SK-N-SH treated with all-trans-retinoic acid at 6 μM for 48 hours (cell line): ENCODE measurements around the gene MAP4K4.

ENCODE experiments used
- ATAC-seq: fragments of 200-7000 bp; cut with Tn5 transposase; 3 replicates; pipeline ENCODE4 v1.9.1; 2020; ENCODE audit warnings: mild to moderate bottlenecking, moderate library complexity
- ARNTL ChIP-seq: fragments of 450-650 bp; formaldehyde crosslinking; IDR thresholded peaks from 2 replicates; pipeline ENCODE4 v1.5.0; 2020; ENCODE audit warnings: low read depth, mild to moderate bottlenecking, moderate library complexity, borderline replicate concordance
- BACH2 ChIP-seq: fragments of 250-450 bp; sonication (Bioruptor Pico); IDR thresholded peaks from 2 replicates; pipeline ENCODE4 v1.9.0; 2021; ENCODE audit warnings: mild to moderate bottlenecking, borderline replicate concordance
- CREB5 ChIP-seq: fragments of 250-450 bp; sonication (Bioruptor Pico); IDR thresholded peaks from 2 replicates; pipeline ENCODE4 v1.5.1; 2020; ENCODE audit warnings: low read depth, mild to moderate bottlenecking, moderate library complexity
- CSDC2 ChIP-seq: fragments of 250-450 bp; sonication (Bioruptor Pico); IDR thresholded peaks from 2 replicates; pipeline ENCODE4 v1.5.0; 2020; ENCODE audit warnings: mild to moderate bottlenecking, moderate library complexity
- ESRRG ChIP-seq: fragments of 250-450 bp; sonication (Bioruptor Pico); IDR thresholded peaks from 2 replicates; pipeline ENCODE4 v1.6.1; 2021; ENCODE audit warnings: mild to moderate bottlenecking
- ISL1 ChIP-seq: fragments of 250-450 bp; sonication (Bioruptor Pico); IDR thresholded peaks from 2 replicates; pipeline ENCODE4 v2.1.2; 2022; ENCODE audit warnings: mild to moderate bottlenecking, moderate library complexity
- OSR1 ChIP-seq: fragments of 250-450 bp; sonication (Bioruptor Pico); IDR thresholded peaks from 2 replicates; pipeline ENCODE4 v1.8.0; 2022; ENCODE audit warnings: moderate library complexity, mild to moderate bottlenecking, inconsistent platforms
- PATZ1 ChIP-seq: fragments of 250-450 bp; sonication (Bioruptor Pico); IDR thresholded peaks from 2 replicates; pipeline ENCODE4 v1.8.0; 2020; ENCODE audit warnings: mild to moderate bottlenecking, moderate library complexity, borderline replicate concordance
- RARB ChIP-seq: fragments of 250-450 bp; sonication (Bioruptor Pico); IDR thresholded peaks from 2 replicates; pipeline ENCODE4 v1.8.0; 2021; ENCODE audit warnings: mild to moderate bottlenecking, moderate library complexity
- SNAI2 ChIP-seq: fragments of 250-450 bp; sonication (Bioruptor Pico); IDR thresholded peaks from 2 replicates; pipeline ENCODE4 v1.5.0; 2020; ENCODE audit warnings: mild to moderate bottlenecking, moderate library complexity
- TOX ChIP-seq: fragments of 250-450 bp; sonication (Bioruptor Pico); IDR thresholded peaks from 2 replicates; pipeline ENCODE4 v1.8.0; 2021; ENCODE audit warnings: mild to moderate bottlenecking, moderate library complexity, borderline replicate concordance
- ZFP3 ChIP-seq: fragments of 250-450 bp; sonication (Bioruptor Pico); IDR thresholded peaks from 2 replicates; pipeline ENCODE4 v1.5.0; 2020; ENCODE audit warnings: mild to moderate bottlenecking, moderate library complexity
- ZFP30 ChIP-seq: fragments of 450-650 bp; formaldehyde crosslinking; IDR thresholded peaks from 2 replicates; pipeline ENCODE4 v1.5.0; 2022; ENCODE audit warnings: mild to moderate bottlenecking, moderate library complexity
- ZNF565 ChIP-seq: fragments of 450-650 bp; formaldehyde crosslinking; conservative IDR thresholded peaks from 2 replicates; pipeline ENCODE4 v1.5.0; 2020; ENCODE audit warnings: low read depth, mild to moderate bottlenecking, moderate library complexity
- ZNF70 ChIP-seq: fragments of 450-650 bp; formaldehyde crosslinking; IDR thresholded peaks from 2 replicates; pipeline ENCODE4 v1.5.0; 2020; ENCODE audit warnings: mild to moderate bottlenecking, moderate library complexity
- ZNF8 ChIP-seq: fragments of 450-650 bp; formaldehyde crosslinking; IDR thresholded peaks from 2 replicates; pipeline ENCODE4 v1.5.0; 2020; ENCODE audit warnings: mild to moderate bottlenecking, moderate library complexity
- TF ChIP-seq, protein P1 (sequence below): fragments of 250-450 bp; sonication (Bioruptor Pico); IDR thresholded peaks from 2 replicates; pipeline ENCODE4 v1.5.0; 2020; ENCODE audit warnings: mild to moderate bottlenecking, moderate library complexity
- TF ChIP-seq, protein P2 (sequence below): fragments of 250-450 bp; sonication (Bioruptor Pico); IDR thresholded peaks from 2 replicates; pipeline ENCODE4 v1.8.0; 2021; ENCODE audit warnings: low read depth, mild to moderate bottlenecking, moderate library complexity, borderline replicate concordance
- TF ChIP-seq, protein P3 (sequence below): fragments of 250-450 bp; sonication (Bioruptor Pico); IDR thresholded peaks from 2 replicates; pipeline ENCODE4 v1.5.1; 2021; ENCODE audit warnings: mild to moderate bottlenecking, moderate library complexity

MAP4K4 gene

GRCh38 chr2:101756266-101756665, 58.8 kb downstream of the MAP4K4 start (continued):
- TF ChIP-seq, protein P1, sequence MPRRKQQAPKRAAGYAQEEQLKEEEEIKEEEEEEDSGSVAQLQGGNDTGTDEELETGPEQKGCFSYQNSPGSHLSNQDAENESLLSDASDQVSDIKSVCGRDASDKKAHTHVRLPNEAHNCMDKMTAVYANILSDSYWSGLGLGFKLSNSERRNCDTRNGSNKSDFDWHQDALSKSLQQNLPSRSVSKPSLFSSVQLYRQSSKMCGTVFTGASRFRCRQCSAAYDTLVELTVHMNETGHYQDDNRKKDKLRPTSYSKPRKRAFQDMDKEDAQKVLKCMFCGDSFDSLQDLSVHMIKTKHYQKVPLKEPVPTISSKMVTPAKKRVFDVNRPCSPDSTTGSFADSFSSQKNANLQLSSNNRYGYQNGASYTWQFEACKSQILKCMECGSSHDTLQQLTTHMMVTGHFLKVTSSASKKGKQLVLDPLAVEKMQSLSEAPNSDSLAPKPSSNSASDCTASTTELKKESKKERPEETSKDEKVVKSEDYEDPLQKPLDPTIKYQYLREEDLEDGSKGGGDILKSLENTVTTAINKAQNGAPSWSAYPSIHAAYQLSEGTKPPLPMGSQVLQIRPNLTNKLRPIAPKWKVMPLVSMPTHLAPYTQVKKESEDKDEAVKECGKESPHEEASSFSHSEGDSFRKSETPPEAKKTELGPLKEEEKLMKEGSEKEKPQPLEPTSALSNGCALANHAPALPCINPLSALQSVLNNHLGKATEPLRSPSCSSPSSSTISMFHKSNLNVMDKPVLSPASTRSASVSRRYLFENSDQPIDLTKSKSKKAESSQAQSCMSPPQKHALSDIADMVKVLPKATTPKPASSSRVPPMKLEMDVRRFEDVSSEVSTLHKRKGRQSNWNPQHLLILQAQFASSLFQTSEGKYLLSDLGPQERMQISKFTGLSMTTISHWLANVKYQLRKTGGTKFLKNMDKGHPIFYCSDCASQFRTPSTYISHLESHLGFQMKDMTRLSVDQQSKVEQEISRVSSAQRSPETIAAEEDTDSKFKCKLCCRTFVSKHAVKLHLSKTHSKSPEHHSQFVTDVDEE (CRISPR knock-in tag) = no peak
- TF ChIP-seq ZNF565 (CRISPR knock-in tag) = no peak

GRCh38 chr2:101758001-101758400, 60.5 kb downstream of the MAP4K4 start:
- no peak for TF ChIP-seq BACH2
- TF ChIP-seq RARB = no peak
- no peak for TF ChIP-seq ESRRG (CRISPR knock-in tag)
- no peak for TF ChIP-seq ISL1
- no peak for TF ChIP-seq SNAI2
- TF ChIP-seq CREB5 (CRISPR knock-in tag) = no peak
- no peak for TF ChIP-seq ZNF70
- no peak for TF ChIP-seq ZFP3 (CRISPR knock-in tag)
- no peak for TF ChIP-seq ZNF565 (CRISPR knock-in tag)
- TF ChIP-seq, protein P2, sequence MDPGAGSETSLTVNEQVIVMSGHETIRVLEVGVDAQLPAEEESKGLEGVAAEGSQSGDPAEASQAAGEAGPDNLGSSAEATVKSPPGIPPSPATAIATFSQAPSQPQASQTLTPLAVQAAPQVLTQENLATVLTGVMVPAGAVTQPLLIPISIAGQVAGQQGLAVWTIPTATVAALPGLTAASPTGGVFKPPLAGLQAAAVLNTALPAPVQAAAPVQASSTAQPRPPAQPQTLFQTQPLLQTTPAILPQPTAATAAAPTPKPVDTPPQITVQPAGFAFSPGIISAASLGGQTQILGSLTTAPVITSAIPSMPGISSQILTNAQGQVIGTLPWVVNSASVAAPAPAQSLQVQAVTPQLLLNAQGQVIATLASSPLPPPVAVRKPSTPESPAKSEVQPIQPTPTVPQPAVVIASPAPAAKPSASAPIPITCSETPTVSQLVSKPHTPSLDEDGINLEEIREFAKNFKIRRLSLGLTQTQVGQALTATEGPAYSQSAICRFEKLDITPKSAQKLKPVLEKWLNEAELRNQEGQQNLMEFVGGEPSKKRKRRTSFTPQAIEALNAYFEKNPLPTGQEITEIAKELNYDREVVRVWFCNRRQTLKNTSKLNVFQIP (CRISPR knock-in tag) = no peak
- TF ChIP-seq PATZ1 (CRISPR knock-in tag) = no peak
- TF ChIP-seq, protein P3, sequence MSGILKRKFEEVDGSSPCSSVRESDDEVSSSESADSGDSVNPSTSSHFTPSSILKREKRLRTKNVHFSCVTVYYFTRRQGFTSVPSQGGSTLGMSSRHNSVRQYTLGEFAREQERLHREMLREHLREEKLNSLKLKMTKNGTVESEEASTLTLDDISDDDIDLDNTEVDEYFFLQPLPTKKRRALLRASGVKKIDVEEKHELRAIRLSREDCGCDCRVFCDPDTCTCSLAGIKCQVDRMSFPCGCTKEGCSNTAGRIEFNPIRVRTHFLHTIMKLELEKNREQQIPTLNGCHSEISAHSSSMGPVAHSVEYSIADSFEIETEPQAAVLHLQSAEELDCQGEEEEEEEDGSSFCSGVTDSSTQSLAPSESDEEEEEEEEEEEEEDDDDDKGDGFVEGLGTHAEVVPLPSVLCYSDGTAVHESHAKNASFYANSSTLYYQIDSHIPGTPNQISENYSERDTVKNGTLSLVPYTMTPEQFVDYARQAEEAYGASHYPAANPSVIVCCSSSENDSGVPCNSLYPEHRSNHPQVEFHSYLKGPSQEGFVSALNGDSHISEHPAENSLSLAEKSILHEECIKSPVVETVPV (CRISPR knock-in tag) = no peak
- peak; percentile 8; the same call in 1 of the 3 replicates for ATAC-seq

GRCh38 chr2:101759162-101759561, 61.7 kb downstream of the MAP4K4 start:
- peak; percentile 86 for ATAC-seq
- TF ChIP-seq BACH2 = no peak
- TF ChIP-seq, protein P2 (CRISPR knock-in tag) = no peak
- TF ChIP-seq TOX (CRISPR knock-in tag) = no peak
- TF ChIP-seq PATZ1 (CRISPR knock-in tag) = no peak
- no peak for TF ChIP-seq CREB5 (CRISPR knock-in tag)
- no peak for TF ChIP-seq ESRRG (CRISPR knock-in tag)
- TF ChIP-seq CSDC2 = no peak
- no peak for TF ChIP-seq ZNF8 (CRISPR knock-in tag)
- TF ChIP-seq, protein P3 (CRISPR knock-in tag) = no peak
- no peak for TF ChIP-seq ISL1
- TF ChIP-seq ARNTL = no peak
- TF ChIP-seq ZFP3 (CRISPR knock-in tag) = no peak
- TF ChIP-seq ZFP30 (CRISPR knock-in tag) = no peak
- no peak for TF ChIP-seq OSR1 (CRISPR knock-in tag)
